ENCODE data around the gene THUMPD2. TPM values are rescaled to one million over a fixed set of nuclear protein-coding genes. Genes with fewer than 3 reads are reported as not detected.
A peak's percentile ranks its signal among the peaks of the same experiment; 100 is the strongest.

The THUMPD2 gene
- 1 to 10 TPM; 4.3 to 7.8 (median 5.7) TPM for total RNA-seq
- 10 to 100 TPM in 1 of 2 donors, 1 to 10 TPM in 1; 5.1 to 10.4 TPM for polyA plus RNA-seq
- long read RNA-seq, donor 1, partial matches to known transcripts = 3 of 11 reads
- long read RNA-seq, donor 1, other reads (novel, unspliced or antisense) = 7 of 11 reads
- long read RNA-seq, donor 2, partial matches to known transcripts = 1 of 12 reads
- long read RNA-seq, donor 2, other reads (novel, unspliced or antisense) = 7 of 12 reads
- long read RNA-seq, donor 3, transcript THUMPD2-204 (10 exons, 1,970 nt) = major isoform, 6 of 20 reads
- long read RNA-seq, donor 3, partial matches to known transcripts = 5 of 20 reads
- long read RNA-seq, donor 3, other reads (novel, unspliced or antisense) = 9 of 20 reads

DNA sequence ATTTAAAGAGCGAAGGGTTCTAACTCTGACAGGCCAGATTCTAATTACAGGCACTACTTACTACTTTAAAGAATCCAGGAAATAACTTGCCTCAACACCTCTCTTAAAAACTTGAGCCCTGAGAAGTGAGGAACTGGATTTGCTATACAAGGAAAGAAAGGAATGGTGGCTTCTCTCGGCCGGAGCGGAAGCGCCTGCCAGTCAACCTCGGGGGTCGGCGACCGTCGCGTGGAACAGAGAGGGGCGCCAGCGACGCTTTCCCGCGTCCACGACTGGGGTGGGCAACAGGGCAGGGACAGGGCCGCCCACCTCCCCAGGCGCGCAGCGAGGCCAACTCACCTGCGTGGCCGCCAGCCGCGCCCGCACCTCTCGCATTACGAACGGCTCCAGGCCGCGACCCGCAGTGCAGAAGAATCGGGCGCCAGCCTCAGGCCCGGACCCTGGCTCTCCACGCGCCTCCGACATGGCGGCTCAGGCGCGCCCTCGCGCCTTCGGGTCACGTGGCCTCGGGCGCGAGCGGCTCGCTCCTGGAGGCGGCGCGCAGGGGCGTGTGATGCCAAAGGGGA is at the start of gene THUMPD2:
Gene THUMPD2 (minus strand): TSS at position 484 of the 566 bp plus-strand sequence. CDS start 19 bp downstream, at position 465.
- intact Hi-C loops (cut with DNase I) = no loop called here
- H3K4me1 ChIP-seq = peaks cover 0 to 47% (median 29%) of the 10 kb centered on the region in 9 donors
- WGBS, 2 donors = 0% methylated on average over 52 to 54 of the region's 54 CpGs
- H3K27ac ChIP-seq = peak within 1 kb of the TSS in 9 of 10 donors; percentile 71 to 95 (median 88)
- no peaks in the 10 kb centered on the region for H3K27me3 ChIP-seq
- TF ChIP-seq, protein P1, sequence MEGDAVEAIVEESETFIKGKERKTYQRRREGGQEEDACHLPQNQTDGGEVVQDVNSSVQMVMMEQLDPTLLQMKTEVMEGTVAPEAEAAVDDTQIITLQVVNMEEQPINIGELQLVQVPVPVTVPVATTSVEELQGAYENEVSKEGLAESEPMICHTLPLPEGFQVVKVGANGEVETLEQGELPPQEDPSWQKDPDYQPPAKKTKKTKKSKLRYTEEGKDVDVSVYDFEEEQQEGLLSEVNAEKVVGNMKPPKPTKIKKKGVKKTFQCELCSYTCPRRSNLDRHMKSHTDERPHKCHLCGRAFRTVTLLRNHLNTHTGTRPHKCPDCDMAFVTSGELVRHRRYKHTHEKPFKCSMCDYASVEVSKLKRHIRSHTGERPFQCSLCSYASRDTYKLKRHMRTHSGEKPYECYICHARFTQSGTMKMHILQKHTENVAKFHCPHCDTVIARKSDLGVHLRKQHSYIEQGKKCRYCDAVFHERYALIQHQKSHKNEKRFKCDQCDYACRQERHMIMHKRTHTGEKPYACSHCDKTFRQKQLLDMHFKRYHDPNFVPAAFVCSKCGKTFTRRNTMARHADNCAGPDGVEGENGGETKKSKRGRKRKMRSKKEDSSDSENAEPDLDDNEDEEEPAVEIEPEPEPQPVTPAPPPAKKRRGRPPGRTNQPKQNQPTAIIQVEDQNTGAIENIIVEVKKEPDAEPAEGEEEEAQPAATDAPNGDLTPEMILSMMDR (IDR thresholded peaks at IDR 0.05) = no peak
- peaks cover 0 to 8% (median 0%) of the 10 kb centered on the region in 11 donors for H3K9me3 ChIP-seq
- H3K4me3 ChIP-seq = peak within 1 kb of the TSS; percentile 63 to 99 (median 90)
- DNase-seq (peak; percentile 59 to 81), ATAC-seq (peak; percentile 91 to 94 (median 92))
- peaks cover 0 to 7% (median 0%) of the 10 kb centered on the region in 9 donors for H3K36me3 ChIP-seq

- no peak overlapping the region for H3K27ac ChIP-seq
- TF ChIP-seq, protein P1 (IDR thresholded peaks at IDR 0.05) = no peak
- ATAC-seq (no peak), DNase-seq (no peak)
- H3K36me3 ChIP-seq = no peaks in the 10 kb centered on the region
- whole genome bisulfite sequencing, 2 donors = 74 to 75% methylated on average over 3 of the region's 3 CpGs
- intact Hi-C loops (cut with DNase I) = no loop called here
- no peaks in the 10 kb centered on the region for H3K27me3 ChIP-seq
- H3K4me3 ChIP-seq = no peak overlapping the region
- H3K4me1 ChIP-seq = no peaks in the 10 kb centered on the region
- no peaks in the 10 kb centered on the region for H3K9me3 ChIP-seq
These were observed 42.8 kb upstream of the THUMPD2 start for GRCh38 chr2:39821871-39822270.

DNA sequence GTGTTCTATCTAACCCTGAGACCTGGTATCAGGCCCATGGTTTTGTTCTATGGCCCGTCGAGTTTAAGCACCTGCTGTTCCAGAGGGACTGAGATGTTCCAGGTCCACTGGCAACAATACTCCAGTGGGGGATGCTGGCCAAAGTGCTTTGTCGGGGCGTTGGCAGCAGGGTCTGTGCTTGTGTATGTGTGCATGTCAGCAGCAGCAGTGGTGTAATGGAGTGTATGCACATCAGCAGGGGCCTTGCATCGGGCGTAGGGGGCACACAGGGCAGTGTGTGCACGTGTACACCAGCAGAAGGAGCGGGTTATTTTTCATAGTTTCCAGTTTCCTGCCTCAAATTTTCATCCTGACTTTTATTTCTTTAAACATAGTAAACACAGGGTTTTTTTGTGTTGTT is 37.8 kb upstream of the THUMPD2 start:
- intact Hi-C loops (cut with DNase I) = no loop called here
- Histone ChIP-seq H3K9me3 (peaks cover 0 to 17% (median 0%) of the 10 kb centered on the region in 11 donors), H3K27ac (no peak overlapping the region), H3K27me3 (no peaks in the 10 kb centered on the region), H3K36me3 (no peaks in the 10 kb centered on the region), H3K4me1 (no peaks in the 10 kb centered on the region), H3K4me3 (no peak overlapping the region)
- WGBS, 2 donors = 77 to 79% methylated on average over 8 of the region's 8 CpGs
- TF ChIP-seq, protein P1 (IDR thresholded peaks at IDR 0.05) = no peak
- no peak for ATAC-seq
- DNase-seq = no peak

GRCh38 chr2:39816428-39816827 is 37.4 kb upstream of the THUMPD2 start:
- TF ChIP-seq, protein P1 (IDR thresholded peaks at IDR 0.05) = no peak
- Histone ChIP-seq H3K27me3 (no peaks in the 10 kb centered on the region), H3K9me3 (peaks cover 0 to 21% (median 0%) of the 10 kb centered on the region in 11 donors), H3K4me3 (no peak overlapping the region), H3K36me3 (no peaks in the 10 kb centered on the region), H3K27ac (no peak overlapping the region), H3K4me1 (no peaks in the 10 kb centered on the region)
- DNase-seq (no peak), ATAC-seq (no peak)
- intact Hi-C loops (cut with DNase I) = no loop called here
- 93 to 95% methylated on average over 3 of the region's 3 CpGs for WGBS, 2 donors
